Stimulated activated CD4-positive, alpha-beta T cell treated with anti-CD3 and anti-CD28 coated beads, Interleukin-15, amount 100 ng/mL, for 1 hour (primary cell): ENCODE results near the gene CD300E.
"Not testable (repeated sequence)": the region's sequence is repeated elsewhere in the genome, so short reads cannot be mapped to it uniquely, and the experiment has no call there.

Source experiments
- DNase-seq, 2 donors: peaks; one replicate each; pipeline ENCODE4 v3.0.0-alpha.2; 2020; ENCODE audit warnings: low read depth in 1 of 2, low spot score in 1 of 2

Gene CD300E

GRCh38 chr17:74636541-74637085, 13.1 kb upstream of the CD300E start:
- DNase-seq, result not testable (repeated sequence)

- DNase-seq, result no peak
Measured at GRCh38 chr17:74635418-74635817, 11.9 kb upstream of the CD300E start.

GRCh38 chr17:74633326-74633725, 9.8 kb upstream of the CD300E start:
- no peak for DNase-seq

- DNase-seq, result no peak
Measured at GRCh38 chr17:74632617-74633016, 9.1 kb upstream of the CD300E start.

GRCh38 chr17:74631468-74632450, 8.2 kb upstream of the CD300E start:
- no peak for DNase-seq

- DNase-seq, result not testable (repeated sequence)
Measured at GRCh38 chr17:74630251-74630650, 6.7 kb upstream of the CD300E start.

- DNase-seq, result no peak
Measured at GRCh38 chr17:74625661-74626060, 2.1 kb upstream of the CD300E start.

- DNase-seq, result no peak
Measured at GRCh38 chr17:74624131-74624530, 593 bp upstream of the CD300E start.

- no peak for DNase-seq
Measured at GRCh38 chr17:74619077-74619673, 4.4 kb downstream of the CD300E start.

- DNase-seq, result no peak
Measured at GRCh38 chr17:74618451-74618850, 5.1 kb downstream of the CD300E start.

GRCh38 chr17:74616696-74617095, 6.8 kb downstream of the CD300E start:
- DNase-seq, result no peak

- DNase-seq, result no peak
Measured at GRCh38 chr17:74612046-74612445, 11.5 kb downstream of the CD300E start.

- DNase-seq, result no peak
Measured at GRCh38 chr17:74610108-74610507, 13.4 kb downstream of the CD300E start.

GRCh38 chr17:74608511-74608910, 15.0 kb downstream of the CD300E start:
- no peak for DNase-seq

- DNase-seq, result no peak
Measured at GRCh38 chr17:74607221-74607620, 16.3 kb downstream of the CD300E start.

- DNase-seq, result no peak
Measured at GRCh38 chr17:74606050-74606449, 17.5 kb downstream of the CD300E start.

- DNase-seq, result no peak
Measured at GRCh38 chr17:74605361-74605760, 18.2 kb downstream of the CD300E start.

- no peak for DNase-seq
Measured at GRCh38 chr17:74604761-74605160, 18.8 kb downstream of the CD300E start.

- DNase-seq, result no peak
Measured at GRCh38 chr17:74604200-74604599, 19.3 kb downstream of the CD300E start.

- no peak for DNase-seq
Measured at GRCh38 chr17:74603746-74604145, 19.8 kb downstream of the CD300E start.

- DNase-seq, result no peak
Measured at GRCh38 chr17:74603037-74603635, 20.4 kb downstream of the CD300E start.
